HFF-Myc (cell line): ENCODE data around the gene NPHP4.

Source experiments
- DNase-seq: peaks from one replicate; pipeline ENCODE4 v3.0.0-alpha.2; 2011; ENCODE audit warnings: low read depth; ENCODE audit errors: extremely low read depth
- H3K4me3 ChIP-seq: replicated peaks from 2 replicates; pipeline ENCODE4 v1.5.1; 2011; ENCODE audit warnings: low read depth, mild to moderate bottlenecking, control low read depth, low read length
- CTCF ChIP-seq: IDR thresholded peaks from 2 replicates; pipeline ENCODE4 v1.5.1; 2012; ENCODE audit warnings: mild to moderate bottlenecking, low read depth, low read length, control low read depth; ENCODE audit errors: missing control alignments

NPHP4 gene

GRCh38 chr1:5947071-5947821 lies 45.0 kb downstream of the NPHP4 start:
- TF ChIP-seq CTCF = no peak
- no peak overlapping the region for H3K4me3 ChIP-seq
- no peak for DNase-seq

GRCh38 chr1:5945445-5945844 lies 46.8 kb downstream of the NPHP4 start:
- DNase-seq = no peak
- no peak overlapping the region for H3K4me3 ChIP-seq
- no peak for TF ChIP-seq CTCF

- DNase-seq = no peak
- H3K4me3 ChIP-seq = no peak overlapping the region
- no peak for TF ChIP-seq CTCF
These were observed 47.4 kb downstream of the NPHP4 start for GRCh38 chr1:5944843-5945167.

- no peak for DNase-seq
- TF ChIP-seq CTCF = no peak
- no peak overlapping the region for H3K4me3 ChIP-seq
These were observed 47.9 kb downstream of the NPHP4 start for GRCh38 chr1:5944154-5944842.

GRCh38 chr1:5943343-5944124 lies 48.7 kb downstream of the NPHP4 start:
- no peak for DNase-seq

GRCh38 chr1:5941671-5942070 lies 50.6 kb downstream of the NPHP4 start:
- H3K4me3 ChIP-seq = no peak overlapping the region
- DNase-seq = no peak
- no peak for TF ChIP-seq CTCF

More at GRCh38 chr1:5943343-5944124, 48.7 kb downstream of the NPHP4 start:
- H3K4me3 ChIP-seq = no peak overlapping the region
- no peak for TF ChIP-seq CTCF
